Parathyroid adenoma (tissue), 2 donors: Measurements from ENCODE around the gene BHLHE40.

Experiments
- H2AFZ ChIP-seq: fragments of 300-600 bp; sonication (generic); one replicate; pipeline ENCODE4 v1.7.0; 2017; ENCODE audit warnings: antibody characterized with exemption, mild to moderate bottlenecking
- H3K27ac ChIP-seq: fragments of 300-600 bp; sonication (generic); one replicate; pipeline ENCODE4 v1.7.0; 2017
- H3K27me3 ChIP-seq: fragments of 300-600 bp; sonication (generic); one replicate; pipeline ENCODE4 v1.7.0; 2017; ENCODE audit warnings: low read length; ENCODE audit not compliant: control insufficient read depth, insufficient read depth
- H3K36me3 ChIP-seq: fragments of 300-600 bp; sonication (generic); one replicate; pipeline ENCODE4 v1.7.0; 2017; ENCODE audit warnings: low read length; ENCODE audit not compliant: control insufficient read depth, insufficient read depth
- H3K4me1 ChIP-seq: fragments of 300-600 bp; sonication (generic); one replicate; pipeline ENCODE4 v1.7.0; 2017; ENCODE audit warnings: control low read depth
- H3K4me2 ChIP-seq: fragments of 300-600 bp; sonication (generic); one replicate; pipeline ENCODE4 v1.7.0; 2017; ENCODE audit warnings: low read length
- H3K4me3 ChIP-seq: fragments of 300-600 bp; sonication (generic); one replicate; pipeline ENCODE4 v1.7.0; 2017; ENCODE audit warnings: low read depth, low read length
- H3K79me2 ChIP-seq: fragments of 300-600 bp; sonication (generic); one replicate; pipeline ENCODE4 v1.7.0; 2017; ENCODE audit warnings: control low read depth
- H3K9ac ChIP-seq: fragments of 300-600 bp; sonication (generic); one replicate; pipeline ENCODE4 v1.7.0; 2017; ENCODE audit warnings: mild to moderate bottlenecking
- H3K9me3 ChIP-seq: fragments of 300-600 bp; sonication (generic); one replicate; pipeline ENCODE4 v1.7.0; 2017; ENCODE audit warnings: low read length; ENCODE audit not compliant: control insufficient read depth
- TF ChIP-seq, protein P1 (sequence below): fragments of 300-600 bp; sonication (generic); IDR thresholded peaks from one replicate; pipeline ENCODE4 v1.7.0; 2017; ENCODE audit warnings: antibody characterized with exemption, mild to moderate bottlenecking
- donor health status: primary hyperparathyroidism.

Gene BHLHE40

DNA sequence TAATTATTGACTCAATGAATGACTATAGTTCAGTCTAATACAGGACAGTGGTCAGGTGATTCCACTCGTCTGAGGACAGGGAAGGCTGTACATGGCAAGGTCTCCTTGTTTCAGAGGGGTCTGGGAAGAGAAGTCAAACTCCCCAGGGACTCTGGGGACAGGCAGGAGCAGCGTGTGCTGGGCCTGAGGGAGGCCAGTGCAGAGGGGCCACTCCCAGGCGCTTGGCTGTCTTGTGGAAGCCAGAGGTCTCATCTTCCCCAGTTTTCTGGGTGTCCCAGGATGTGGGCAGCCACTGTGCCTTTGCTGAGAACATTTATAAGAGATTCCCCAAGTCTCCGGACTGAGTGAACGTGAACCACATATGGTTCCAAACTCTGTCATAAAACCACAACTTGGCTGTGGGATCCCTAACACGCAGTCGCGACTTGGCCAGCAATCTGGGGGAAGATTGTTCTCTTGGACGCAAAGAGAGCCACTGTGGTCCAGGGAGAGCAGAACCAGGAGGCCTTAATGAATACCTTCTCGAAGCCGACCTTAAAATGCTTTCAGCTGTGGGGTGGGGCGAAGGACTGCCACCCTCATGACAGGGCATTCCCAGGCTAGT lies 30.4 kb downstream of the BHLHE40 start:
- H3K9me3 ChIP-seq, result no peaks in the 10 kb centered on the region
- TF ChIP-seq, protein P1, sequence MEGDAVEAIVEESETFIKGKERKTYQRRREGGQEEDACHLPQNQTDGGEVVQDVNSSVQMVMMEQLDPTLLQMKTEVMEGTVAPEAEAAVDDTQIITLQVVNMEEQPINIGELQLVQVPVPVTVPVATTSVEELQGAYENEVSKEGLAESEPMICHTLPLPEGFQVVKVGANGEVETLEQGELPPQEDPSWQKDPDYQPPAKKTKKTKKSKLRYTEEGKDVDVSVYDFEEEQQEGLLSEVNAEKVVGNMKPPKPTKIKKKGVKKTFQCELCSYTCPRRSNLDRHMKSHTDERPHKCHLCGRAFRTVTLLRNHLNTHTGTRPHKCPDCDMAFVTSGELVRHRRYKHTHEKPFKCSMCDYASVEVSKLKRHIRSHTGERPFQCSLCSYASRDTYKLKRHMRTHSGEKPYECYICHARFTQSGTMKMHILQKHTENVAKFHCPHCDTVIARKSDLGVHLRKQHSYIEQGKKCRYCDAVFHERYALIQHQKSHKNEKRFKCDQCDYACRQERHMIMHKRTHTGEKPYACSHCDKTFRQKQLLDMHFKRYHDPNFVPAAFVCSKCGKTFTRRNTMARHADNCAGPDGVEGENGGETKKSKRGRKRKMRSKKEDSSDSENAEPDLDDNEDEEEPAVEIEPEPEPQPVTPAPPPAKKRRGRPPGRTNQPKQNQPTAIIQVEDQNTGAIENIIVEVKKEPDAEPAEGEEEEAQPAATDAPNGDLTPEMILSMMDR, result no peak
- no peaks in the 10 kb centered on the region for H3K4me1 ChIP-seq
- H2AFZ ChIP-seq, result no peak overlapping the region
- no peaks in the 10 kb centered on the region for H3K27me3 ChIP-seq
- no peaks in the 10 kb centered on the region for H3K36me3 ChIP-seq
- H3K9ac ChIP-seq, result no peak overlapping the region
- H3K79me2 ChIP-seq, result no peaks in the 10 kb centered on the region
- no peak overlapping the region for H3K27ac ChIP-seq
- no peak overlapping the region for H3K4me2 ChIP-seq
- H3K4me3 ChIP-seq, result no peak overlapping the region

DNA sequence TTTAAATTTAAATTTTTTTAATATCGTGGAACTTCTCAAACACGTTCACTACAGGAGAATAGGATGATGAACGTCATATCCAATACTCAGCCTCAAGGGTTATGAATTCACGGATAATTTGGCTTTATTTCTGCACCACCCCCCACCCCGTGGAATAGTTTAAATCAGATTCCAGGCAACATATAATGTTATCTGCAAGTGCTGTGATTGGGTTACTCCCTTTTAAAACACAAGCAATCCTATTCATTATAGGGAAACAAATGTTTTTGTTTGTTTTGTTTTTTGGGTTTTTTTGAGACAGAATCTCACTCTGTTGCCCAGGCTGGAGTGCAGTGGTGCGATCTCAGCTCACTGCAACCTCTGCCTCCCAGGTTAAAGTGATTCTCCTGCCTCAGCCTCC lies 30.9 kb downstream of the BHLHE40 start:
- Histone ChIP-seq H3K4me3 (no peak overlapping the region), H3K27ac (no peak overlapping the region), H3K79me2 (no peaks in the 10 kb centered on the region), H3K9ac (no peak overlapping the region), H3K4me2 (no peak overlapping the region), H3K4me1 (no peaks in the 10 kb centered on the region), H3K27me3 (no peaks in the 10 kb centered on the region), H2AFZ (no peak overlapping the region), H3K9me3 (no peaks in the 10 kb centered on the region), H3K36me3 (no peaks in the 10 kb centered on the region)
- TF ChIP-seq, protein P1, result no peak

DNA sequence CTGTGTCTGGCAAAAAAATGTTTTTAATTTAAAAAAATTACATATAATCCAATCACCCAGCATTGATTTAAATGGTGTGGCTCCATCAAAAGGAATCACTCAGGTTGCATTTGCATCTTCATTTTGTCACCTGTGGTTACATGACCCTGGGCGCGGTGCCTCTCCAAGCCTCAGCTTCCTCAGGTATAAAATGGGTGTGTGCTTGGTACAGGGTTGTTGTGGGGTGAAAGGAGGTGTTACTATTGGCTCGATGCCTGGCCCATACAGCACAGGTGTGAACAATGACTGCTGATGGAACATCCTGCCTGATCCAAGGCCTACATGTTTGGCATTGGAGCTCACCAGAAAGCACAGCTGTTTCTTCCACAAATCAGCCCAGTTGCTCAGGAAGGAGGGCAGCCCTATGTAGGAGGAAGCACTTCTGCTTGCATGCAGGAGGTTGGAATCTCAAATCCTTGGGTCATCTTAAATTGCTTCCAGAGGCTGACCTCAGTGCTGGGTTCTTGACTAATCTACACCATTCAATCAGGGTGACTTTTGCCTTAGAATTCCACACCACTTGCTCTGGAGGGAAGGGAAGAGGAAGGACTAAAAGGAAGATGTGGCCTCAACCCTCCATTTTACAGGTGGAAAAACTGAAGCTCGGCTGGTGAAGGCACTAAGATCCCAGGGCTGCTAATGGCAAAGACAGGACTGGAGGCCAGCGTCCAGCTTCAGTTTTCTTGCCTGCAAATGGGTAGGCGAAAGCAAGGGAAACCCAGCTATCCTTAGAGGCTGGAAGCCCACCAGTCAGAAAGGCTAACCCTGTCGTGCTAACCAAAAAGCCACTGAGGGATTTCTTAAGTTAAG lies 31.7 kb downstream of the BHLHE40 start:
- Histone ChIP-seq H3K9ac (no peak overlapping the region), H3K27ac (no peak overlapping the region), H3K4me3 (no peak overlapping the region), H3K27me3 (no peaks in the 10 kb centered on the region), H3K36me3 (no peaks in the 10 kb centered on the region), H2AFZ (no peak overlapping the region), H3K4me1 (no peaks in the 10 kb centered on the region), H3K4me2 (no peak overlapping the region), H3K9me3 (no peaks in the 10 kb centered on the region), H3K79me2 (no peaks in the 10 kb centered on the region)
- TF ChIP-seq, protein P1, result no peak

DNA sequence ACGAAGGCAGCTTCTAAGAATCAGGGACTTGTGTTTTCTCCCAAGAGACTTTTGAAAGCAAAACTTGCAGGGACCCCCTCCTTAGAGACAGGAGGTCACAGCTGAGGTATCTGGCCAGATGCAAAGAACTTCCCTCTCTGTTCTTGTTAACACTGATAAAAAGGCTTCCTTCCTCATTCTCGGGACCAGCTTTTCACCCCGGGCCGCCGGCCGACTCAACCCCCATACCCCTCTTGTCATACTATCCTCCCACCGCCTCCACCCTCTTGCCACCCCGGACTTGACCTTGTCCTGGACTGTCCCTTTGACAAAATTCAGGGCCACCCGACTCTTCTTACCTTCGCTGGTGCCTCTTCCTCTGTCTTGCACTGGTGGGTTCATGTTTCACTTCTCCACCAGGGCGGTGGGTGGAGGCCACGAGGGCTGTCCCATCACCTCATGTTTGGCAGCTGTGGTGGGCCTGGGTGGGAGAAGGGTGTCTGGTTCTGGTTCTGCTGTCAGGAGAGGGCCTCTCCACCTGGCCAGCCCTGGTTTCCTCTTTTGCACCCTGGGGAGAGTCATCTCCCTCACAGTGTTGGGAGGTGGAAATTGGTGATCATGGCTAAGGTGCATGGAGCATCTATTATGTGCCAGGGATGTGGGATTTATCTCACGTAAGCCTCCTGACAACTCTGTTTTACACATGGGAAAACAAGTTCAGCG lies 32.5 kb downstream of the BHLHE40 start:
- no peak overlapping the region for H3K27ac ChIP-seq
- TF ChIP-seq, protein P1, result no peak
- no peaks in the 10 kb centered on the region for H3K36me3 ChIP-seq

More for the DNA sequence above, 32.5 kb downstream of the BHLHE40 start:
- no peak overlapping the region for H3K4me2 ChIP-seq
- no peak overlapping the region for H3K9ac ChIP-seq
- H2AFZ ChIP-seq, result no peak overlapping the region
- no peaks in the 10 kb centered on the region for H3K79me2 ChIP-seq
- no peak overlapping the region for H3K4me3 ChIP-seq
- H3K4me1 ChIP-seq, result peaks cover 2% of the 10 kb centered on the region
- no peaks in the 10 kb centered on the region for H3K27me3 ChIP-seq
- no peaks in the 10 kb centered on the region for H3K9me3 ChIP-seq
